HL-60/S4 (cell line): Measurements from ENCODE around the gene BSN.

Source experiments
- in situ Hi-C: fragments of 300-500 bp; cut with MboI; formaldehyde crosslinking; loops from 2 replicates; pipeline ENCODE4 v1.14.3; 2022; ENCODE audit warnings: low sequenced_read_pairs

BSN gene

GRCh38 chr3:49600781-49601180 is 46.5 kb downstream of the BSN start:
- in situ Hi-C loops, result no loop called here

- in situ Hi-C loops, result no loop called here
These were observed 47.2 kb downstream of the BSN start for GRCh38 chr3:49601358-49602048.

GRCh38 chr3:49602049-49602554 is 47.8 kb downstream of the BSN start:
- in situ Hi-C loops, result no loop called here

GRCh38 chr3:49602877-49603411 is 48.7 kb downstream of the BSN start:
- in situ Hi-C loops, result no loop called here

GRCh38 chr3:49606427-49606826 is 52.1 kb downstream of the BSN start:
- in situ Hi-C loops, result no loop called here

DNA sequence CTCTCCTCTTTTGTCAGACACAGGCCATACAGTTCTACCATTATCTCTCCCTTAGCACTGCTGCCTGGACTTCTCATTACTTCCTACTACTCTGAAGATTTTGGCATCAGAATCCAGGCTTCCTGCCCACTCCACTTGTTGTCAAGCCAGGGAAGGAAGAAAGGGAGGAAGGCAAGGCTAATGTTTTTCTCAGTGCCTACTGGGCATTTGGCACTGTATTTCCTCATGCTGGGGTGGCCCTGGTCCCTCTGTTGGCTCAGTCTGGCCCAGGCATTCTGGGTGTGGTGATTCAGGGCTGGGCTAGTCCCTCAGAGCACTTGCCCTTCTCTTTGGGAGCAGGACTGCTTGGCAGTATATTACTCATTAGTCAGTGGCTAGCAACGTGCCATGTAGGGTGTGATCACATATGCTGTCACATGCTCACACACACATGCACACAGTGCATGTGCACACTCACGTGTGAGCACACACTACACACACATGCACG is 52.9 kb downstream of the BSN start:
- in situ Hi-C loops, result no loop called here

DNA sequence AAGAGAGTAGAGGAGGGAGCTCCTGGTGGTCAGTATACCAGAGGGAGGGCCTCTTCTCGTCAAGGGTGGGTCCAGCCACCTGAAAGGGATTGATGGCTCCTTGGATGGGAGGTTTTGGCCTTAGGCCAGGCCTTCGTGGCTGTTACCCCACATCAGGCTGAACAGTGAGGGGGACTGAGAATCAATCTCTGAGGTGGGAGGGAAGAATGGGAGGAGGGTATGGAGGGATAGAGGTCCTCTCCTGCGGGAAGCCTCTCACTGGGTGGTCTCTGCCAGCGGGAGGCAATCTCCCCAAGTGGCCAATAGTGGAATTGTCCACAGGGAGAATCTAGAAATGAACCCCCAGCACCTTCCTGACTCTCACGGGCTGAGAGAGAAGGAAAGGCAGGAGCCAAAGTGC is 53.5 kb downstream of the BSN start:
- in situ Hi-C loops, result no loop called here

DNA sequence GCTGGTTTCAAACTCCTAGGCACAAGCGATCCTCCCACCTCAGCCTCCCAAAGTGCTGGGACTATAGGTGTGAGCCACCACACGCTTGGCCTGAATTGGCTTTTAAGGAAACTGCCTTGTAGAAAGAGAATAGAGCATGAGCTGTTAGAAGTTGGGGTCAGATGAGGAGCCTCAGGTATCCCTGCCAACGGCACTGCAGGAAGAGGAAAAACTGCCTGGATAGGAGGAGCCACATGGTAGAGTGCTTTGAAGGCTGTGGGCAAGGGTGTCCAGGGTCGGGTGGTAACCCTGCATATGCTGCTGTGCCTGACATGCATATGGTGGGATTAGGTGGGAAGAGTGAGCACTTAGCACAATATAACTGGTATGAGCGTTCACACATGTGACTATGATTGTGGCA is 55.0 kb downstream of the BSN start:
- in situ Hi-C loops, result no loop called here

- in situ Hi-C loops, result no loop called here
These were observed 55.5 kb downstream of the BSN start for GRCh38 chr3:49609815-49610214.

- in situ Hi-C loops, result no loop called here
These were observed 56.5 kb downstream of the BSN start for GRCh38 chr3:49610666-49611280.

GRCh38 chr3:49611291-49611690 is 57.0 kb downstream of the BSN start:
- in situ Hi-C loops, result no loop called here

- in situ Hi-C loops, result no loop called here
These were observed 57.4 kb downstream of the BSN start for GRCh38 chr3:49611719-49612118.

GRCh38 chr3:49614936-49615335 is 60.7 kb downstream of the BSN start:
- in situ Hi-C loops, result no loop called here

DNA sequence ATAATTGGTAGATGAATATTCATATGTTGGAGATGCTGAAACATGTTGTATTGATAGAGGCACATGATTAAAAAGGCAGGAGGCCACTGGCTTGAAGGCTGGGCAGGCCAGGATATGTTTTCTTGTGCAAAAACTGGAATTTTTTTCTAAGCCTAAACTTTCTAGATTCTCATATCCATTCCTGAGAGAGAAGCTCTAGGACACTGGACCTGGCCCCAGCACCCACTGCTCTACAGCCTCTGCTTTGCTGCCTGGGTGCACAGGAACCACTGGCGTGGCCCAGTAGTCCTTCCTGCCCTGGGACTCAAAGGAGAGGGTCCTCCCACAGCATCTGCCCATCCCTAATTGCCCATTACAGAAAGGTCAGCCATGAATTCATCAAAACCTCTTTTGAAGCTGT is 61.8 kb downstream of the BSN start:
- in situ Hi-C loops, result no loop called here

DNA sequence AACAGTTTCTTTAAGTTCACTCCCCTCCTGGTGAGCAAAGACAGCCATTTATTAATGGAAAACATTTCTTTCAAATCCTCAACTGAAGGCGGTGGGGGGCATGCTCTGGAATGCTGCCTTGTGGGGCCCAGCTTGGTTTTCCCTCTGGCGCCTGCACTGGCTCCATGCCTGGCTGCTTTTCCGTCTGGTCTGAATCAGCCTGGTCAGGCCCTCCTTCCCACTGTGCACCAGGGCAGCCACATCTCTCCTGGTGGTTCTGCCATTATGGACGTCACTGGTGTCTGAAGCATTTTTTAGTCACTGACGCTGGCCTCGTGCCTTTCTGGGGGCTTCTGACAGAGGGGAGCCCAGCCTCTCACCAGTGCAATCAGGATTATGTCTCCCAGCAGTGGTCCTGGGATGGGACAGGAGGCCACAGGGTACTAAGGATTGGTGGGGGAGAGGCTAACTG is 62.2 kb downstream of the BSN start:
- in situ Hi-C loops, result no loop called here

DNA sequence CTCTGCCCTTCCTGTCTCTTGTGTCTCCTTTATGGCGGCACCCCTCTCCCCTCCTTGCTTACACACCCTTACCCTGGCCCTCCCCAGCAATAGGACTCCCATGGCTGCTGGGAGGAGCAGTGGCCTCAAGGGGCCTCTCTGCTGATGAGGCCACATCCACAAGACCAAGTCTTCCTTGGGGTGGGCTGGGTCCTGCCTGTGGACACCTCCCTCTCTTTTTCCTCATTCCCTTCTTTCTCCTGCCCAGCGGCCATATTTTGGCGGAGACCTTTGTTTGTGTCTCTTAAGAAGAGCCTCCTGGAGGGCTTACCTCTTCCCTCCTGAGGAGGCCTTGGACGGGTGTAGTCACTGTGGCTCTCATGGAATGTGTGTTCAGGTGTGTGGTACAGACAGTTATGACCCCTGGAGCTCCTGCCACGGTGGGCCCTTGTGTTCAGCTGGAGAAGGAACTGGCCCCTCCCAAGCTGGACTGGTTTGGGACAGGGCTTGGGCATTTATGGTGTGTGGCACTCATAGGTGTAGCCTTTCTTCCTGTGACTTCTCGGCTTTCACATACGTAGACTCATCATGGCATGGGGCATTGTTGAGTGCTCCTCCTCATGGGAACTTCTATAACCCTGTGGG is 63.2 kb downstream of the BSN start:
- in situ Hi-C loops, result no loop called here

DNA sequence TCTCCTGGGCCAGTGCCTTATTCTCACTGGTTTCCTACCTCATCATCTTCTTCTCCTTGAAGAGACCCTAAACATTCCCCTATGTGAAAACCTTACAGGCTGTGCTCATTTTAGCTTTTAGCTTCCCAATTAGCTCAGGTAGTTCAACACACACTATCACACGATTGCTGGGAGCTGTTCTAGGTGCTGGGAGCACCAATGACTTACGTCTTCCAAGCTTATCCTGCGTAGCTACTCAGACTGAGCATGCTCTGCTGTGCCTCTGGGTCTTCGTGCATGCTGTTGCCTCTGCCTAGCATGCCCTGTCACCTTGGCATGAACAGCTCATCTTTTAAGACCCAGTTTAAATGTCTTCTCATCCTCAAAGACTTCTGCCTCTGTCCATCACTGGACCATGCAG is 64.1 kb downstream of the BSN start:
- in situ Hi-C loops, result no loop called here

GRCh38 chr3:49619649-49620048 is 65.4 kb downstream of the BSN start:
- in situ Hi-C loops, result no loop called here

GRCh38 chr3:49620728-49621127 is 66.5 kb downstream of the BSN start:
- in situ Hi-C loops, result no loop called here

GRCh38 chr3:49623071-49623470 is 68.8 kb downstream of the BSN start:
- in situ Hi-C loops, result no loop called here

- in situ Hi-C loops, result no loop called here
These were observed 70.8 kb downstream of the BSN start for GRCh38 chr3:49625071-49625470.

- in situ Hi-C loops, result no loop called here
These were observed 71.9 kb downstream of the BSN start for GRCh38 chr3:49626101-49626581.
